PC-3 (cell line): ENCODE measurements around the gene ZNF668. TPM values are rescaled to one million over a fixed set of nuclear protein-coding genes. Genes with fewer than 3 reads are reported as not detected.
A peak's percentile ranks its signal among the peaks of the same experiment; 100 is the strongest.

Experiments used
- ATAC-seq: fragments of 200-7000 bp; cut with Tn5 transposase; 2 replicates; pipeline ENCODE4 v1.9.1; 2020; ENCODE audit warnings: mild to moderate bottlenecking, moderate library complexity
- Bru-seq: library from RNA; stranded (reverse); fragments of 400-500 nt; gene quantifications from one replicate; lab custom pipeline; 2021; lab: Mats Ljungman, UMichigan
- BruChase-seq, 2 experiments: library from RNA; stranded (reverse); fragments of 400-500 nt; gene quantifications; one replicate each; lab custom pipeline; 2021; lab: Mats Ljungman, UMichigan
- BruUV-seq: library from RNA; stranded (reverse); fragments of 400-500 nt; replicated peaks from 2 replicates; lab custom pipeline; 2021; lab: Mats Ljungman, UMichigan
- CTCF ChIA-PET: fragments of 300-600 bp; sonication (Branson Sonifier 250); formaldehyde crosslinking; loops from one replicate; lab custom pipeline; 2022; ENCODE audit warnings: antibody characterized with exemption; lab: Charles Lee
- POLR2A ChIA-PET: fragments of 300-600 bp; sonication (Branson Sonifier 250); formaldehyde crosslinking; loops from one replicate; lab custom pipeline; 2022; ENCODE audit warnings: antibody characterized with exemption; ENCODE audit not compliant: unreplicated experiment; lab: Charles Lee
- DNase-seq: peaks from one replicate; pipeline ENCODE4 v3.0.0-alpha.2; 2015
- H2AFZ ChIP-seq: fragments of 300-600 bp; sonication (generic); 2 replicates; pipeline ENCODE4 v1.6.0; 2016; ENCODE audit warnings: antibody characterized with exemption, low read length
- H3F3A ChIP-seq: fragments of 300-600 bp; sonication (generic); one replicate; pipeline ENCODE4 v1.6.0; 2017; ENCODE audit warnings: antibody characterized with exemption, low read length, control low read depth, mild to moderate bottlenecking; ENCODE audit not compliant: unreplicated experiment
- H3K27ac ChIP-seq: fragments of 300-600 bp; sonication (generic); 2 replicates; pipeline ENCODE4 v1.5.1; 2016; ENCODE audit warnings: mild to moderate bottlenecking, low read length
- H3K27me3 ChIP-seq: fragments of 300-600 bp; sonication (generic); 2 replicates; pipeline ENCODE4 v1.6.1; 2016; ENCODE audit warnings: low read length, mixed read lengths
- H3K36me3 ChIP-seq: fragments of 300-600 bp; sonication (generic); 2 replicates; pipeline ENCODE4 v1.6.1; 2016; ENCODE audit warnings: low read depth, mixed run types, low read length, mixed read lengths
- H3K4me1 ChIP-seq: fragments of 300-600 bp; sonication (generic); 2 replicates; pipeline ENCODE4 v1.5.1; 2016; ENCODE audit warnings: low read length; ENCODE audit not compliant: insufficient read depth
- H3K4me2 ChIP-seq: fragments of 300-600 bp; sonication (generic); 2 replicates; pipeline ENCODE4 v1.6.0; 2016; ENCODE audit warnings: low read length
- H3K4me3 ChIP-seq: fragments of 300-600 bp; sonication (generic); 2 replicates; pipeline ENCODE4 v1.5.1; 2016; ENCODE audit warnings: mild to moderate bottlenecking, low read length, mixed read lengths
- H3K79me2 ChIP-seq: fragments of 300-600 bp; sonication (generic); 2 replicates; pipeline ENCODE4 v1.6.1; 2017; ENCODE audit warnings: low read length, mixed read lengths
- H3K9ac ChIP-seq: fragments of 300-600 bp; sonication (generic); 2 replicates; pipeline ENCODE4 v1.6.0; 2016; ENCODE audit warnings: mild to moderate bottlenecking, low read length
- H3K9me2 ChIP-seq: fragments of 300-600 bp; sonication (generic); replicated peaks from 2 replicates; pipeline ENCODE4 v1.6.1; 2016; ENCODE audit warnings: mixed run types, low read length, mixed read lengths
- H3K9me3 ChIP-seq: fragments of 300-600 bp; sonication (generic); 2 replicates; pipeline ENCODE4 v1.6.1; 2016; ENCODE audit warnings: low read length, mixed read lengths
- H4K20me1 ChIP-seq: fragments of 300-600 bp; sonication (generic); 2 replicates; pipeline ENCODE4 v1.6.1; 2016; ENCODE audit warnings: low read length, mixed read lengths
- EZH2 ChIP-seq: fragments of 300-600 bp; sonication (generic); IDR thresholded peaks from one replicate; pipeline ENCODE4 v1.6.1; 2017; ENCODE audit warnings: antibody characterized with exemption, mild to moderate bottlenecking, low read length; ENCODE audit not compliant: unreplicated experiment
- EZH2phosphoT487 ChIP-seq: fragments of 300-600 bp; sonication (generic); IDR thresholded peaks from 2 replicates; pipeline ENCODE4 v1.6.1; 2018; ENCODE audit warnings: mild to moderate bottlenecking, antibody characterized with exemption, low read length, borderline replicate concordance
- intact Hi-C: fragments of 100-400 bp; cut with micrococcal nuclease; formaldehyde crosslinking; loops from 2 replicates; pipeline ENCODE4 v1.9.0; 2023
- long read RNA-seq: library from polyadenylated mRNA; unstranded; transcript quantifications from one replicate; pipeline ENCODE4 v2.0.0, GENCODE V29; 2021; ENCODE audit not compliant: unreplicated experiment
- total RNA-seq: library from RNA; depleted of rRNA; stranded (reverse); fragments of >200 nt; gene quantifications from 2 replicates; pipeline ENCODE4 v1.2.3, GENCODE V29; 2014; rRNA removed
- TF ChIP-seq, protein P1 (sequence below): fragments of 300-600 bp; sonication (generic); conservative IDR thresholded peaks from 2 replicates; pipeline ENCODE4 v1.5.1; 2017; ENCODE audit warnings: antibody characterized with exemption, low read depth, mild to moderate bottlenecking, low read length

Gene ZNF668
- 15.6 and 19.2 TPM in 2 replicates for total RNA-seq
- Bru-seq, nascent RNA, result percentile 64 among the genes with signal in this experiment
- percentile 80 among the genes with signal in this experiment for BruChase-seq, experiment 1, labeled RNA remaining after a 6-hour chase
- percentile 72 among the genes with signal in this experiment for BruChase-seq, experiment 2, labeled RNA remaining after a 2-hour chase
- long read RNA-seq, transcript ZNF668-201 (3 exons, 2,762 nt), result major isoform, 24 of 45 reads
- long read RNA-seq, partial matches to known transcripts, result 18 of 45 reads
- long read RNA-seq, other reads (novel, unspliced or antisense), result 2 of 45 reads

DNA sequence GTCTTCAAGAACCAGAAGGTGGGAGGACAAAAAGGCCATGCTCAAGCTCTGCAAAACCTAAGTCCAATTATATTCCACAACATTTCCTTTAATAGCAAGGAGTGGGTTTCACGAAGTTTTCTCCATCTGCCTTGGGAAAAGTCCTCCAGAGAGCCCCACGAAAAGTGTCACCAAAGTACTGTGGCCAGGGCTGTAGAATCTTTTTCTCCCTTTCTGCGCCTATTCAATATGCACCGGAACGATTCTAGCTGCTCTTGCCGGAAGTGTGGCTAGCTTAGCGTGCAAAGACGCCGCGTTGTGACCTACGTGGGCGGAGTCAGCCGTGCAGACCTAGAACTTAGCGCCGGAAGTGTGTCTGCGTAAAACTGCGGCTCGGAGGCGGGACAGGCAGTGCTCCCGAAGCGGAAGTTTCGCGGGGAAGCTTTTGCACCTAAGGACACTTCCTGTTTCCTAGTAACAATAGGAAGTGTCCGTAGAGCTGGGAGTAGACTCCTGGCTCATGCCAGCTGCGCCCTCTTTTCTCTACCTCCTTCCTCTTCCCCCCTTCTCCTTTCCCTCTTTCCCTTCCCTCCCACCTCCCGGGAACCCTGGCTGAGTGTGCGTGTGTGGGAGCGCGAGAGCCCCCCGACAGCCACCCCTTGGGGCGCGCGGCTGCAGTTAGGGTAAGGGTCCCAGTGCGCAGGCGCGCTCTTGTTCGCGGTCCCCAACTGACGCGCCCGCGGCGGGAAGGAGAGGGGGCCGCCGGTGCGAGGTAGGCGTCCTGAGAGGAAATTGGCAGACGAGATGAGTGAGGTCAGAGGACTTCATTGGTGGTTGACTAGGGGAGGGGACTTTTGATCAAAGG is at the start of gene ZNF668, which contains the start of gene ZNF646:
Gene ZNF668, minus strand, starts transcription at position 271 of the 844 bp plus-strand sequence. CDS start 9,781 bp downstream, outside the sequence.
Gene ZNF646, plus strand, starts transcription at position 453 of the 844 bp plus-strand sequence. CDS start 1,903 bp downstream, outside the sequence.
- Histone ChIP-seq H3F3A (no peaks in the 10 kb centered on the region), H3K9ac (peak within 1 kb of the TSS; percentile 96), H3K36me3 (peaks cover 10% of the 10 kb centered on the region), H3K27me3 (no peaks in the 10 kb centered on the region), H2AFZ (peak within 1 kb of the TSS; percentile 97), H4K20me1 (no peaks in the 10 kb centered on the region), H3K79me2 (peaks cover 65% of the 10 kb centered on the region), H3K4me1 (peaks cover 15% of the 10 kb centered on the region; the same call in 1 of the 2 replicates), H3K4me3 (peak within 1 kb of the TSS; percentile 81), H3K9me2 (no peaks in the 10 kb centered on the region), H3K9me3 (no peaks in the 10 kb centered on the region), H3K4me2 (peak within 1 kb of the TSS; percentile 99), H3K27ac (peak within 1 kb of the TSS; percentile 76)
- ATAC-seq, result peak; percentile 90
- peak; percentile 97 for DNase-seq
- ChIA-PET POLR2A (no interaction called here), CTCF (interaction anchor here (0.5 to 1.6 kb wide), 2 partner anchors 89 to 106 kb away, joined by 4 to 5 read pairs; partner anchors contain the start of gene HSD3B7)
- BruUV-seq, result TSS peak; percentile 75
- no peak for TF ChIP-seq EZH2
- TF ChIP-seq EZH2phosphoT487, result no peak
- TF ChIP-seq, protein P1, sequence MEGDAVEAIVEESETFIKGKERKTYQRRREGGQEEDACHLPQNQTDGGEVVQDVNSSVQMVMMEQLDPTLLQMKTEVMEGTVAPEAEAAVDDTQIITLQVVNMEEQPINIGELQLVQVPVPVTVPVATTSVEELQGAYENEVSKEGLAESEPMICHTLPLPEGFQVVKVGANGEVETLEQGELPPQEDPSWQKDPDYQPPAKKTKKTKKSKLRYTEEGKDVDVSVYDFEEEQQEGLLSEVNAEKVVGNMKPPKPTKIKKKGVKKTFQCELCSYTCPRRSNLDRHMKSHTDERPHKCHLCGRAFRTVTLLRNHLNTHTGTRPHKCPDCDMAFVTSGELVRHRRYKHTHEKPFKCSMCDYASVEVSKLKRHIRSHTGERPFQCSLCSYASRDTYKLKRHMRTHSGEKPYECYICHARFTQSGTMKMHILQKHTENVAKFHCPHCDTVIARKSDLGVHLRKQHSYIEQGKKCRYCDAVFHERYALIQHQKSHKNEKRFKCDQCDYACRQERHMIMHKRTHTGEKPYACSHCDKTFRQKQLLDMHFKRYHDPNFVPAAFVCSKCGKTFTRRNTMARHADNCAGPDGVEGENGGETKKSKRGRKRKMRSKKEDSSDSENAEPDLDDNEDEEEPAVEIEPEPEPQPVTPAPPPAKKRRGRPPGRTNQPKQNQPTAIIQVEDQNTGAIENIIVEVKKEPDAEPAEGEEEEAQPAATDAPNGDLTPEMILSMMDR, result no peak
- intact Hi-C loops, result loop anchor here (1.0 to 5.0 kb wide), 5 partner anchors 20 to 383 kb away; partner anchors contain the start of genes ARMC5, HSD3B7, STX4 and VKORC1

DNA sequence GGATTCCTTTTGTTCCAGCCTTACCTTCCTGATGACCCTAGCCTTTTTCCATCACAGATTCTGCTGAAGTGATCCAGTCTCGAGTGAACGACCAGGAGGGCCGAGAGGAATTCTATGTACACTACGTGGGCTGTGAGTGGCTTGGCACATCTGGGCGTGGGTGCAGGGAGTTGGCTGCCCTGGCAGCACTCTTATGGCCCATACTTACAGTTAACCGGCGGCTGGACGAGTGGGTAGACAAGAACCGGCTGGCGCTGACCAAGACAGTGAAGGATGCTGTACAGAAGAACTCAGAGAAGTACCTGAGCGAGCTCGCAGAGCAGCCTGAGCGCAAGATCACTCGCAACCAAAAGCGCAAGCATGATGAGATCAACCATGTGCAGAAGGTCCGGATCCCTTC is 46.1 kb upstream of the ZNF668 start:
- Histone ChIP-seq H3F3A (no peaks in the 10 kb centered on the region), H3K27ac (no peak overlapping the region), H3K9me2 (no peaks in the 10 kb centered on the region), H3K9me3 (no peaks in the 10 kb centered on the region), H3K4me3 (no peak overlapping the region), H2AFZ (no peak overlapping the region), H4K20me1 (no peaks in the 10 kb centered on the region; the same call in 1 of the 2 replicates), H3K79me2 (peaks cover 22% of the 10 kb centered on the region), H3K27me3 (no peaks in the 10 kb centered on the region), H3K9ac (no peak overlapping the region), H3K4me2 (no peak overlapping the region), H3K4me1 (peaks cover 9% of the 10 kb centered on the region; the same call in 1 of the 2 replicates), H3K36me3 (peaks cover 7% of the 10 kb centered on the region)
- intact Hi-C loops, result no loop called here
- ChIA-PET CTCF (no interaction called here), POLR2A (no interaction called here)
- no peak for ATAC-seq
- no TSS peak for BruUV-seq
- DNase-seq, result no peak
- TF ChIP-seq EZH2phosphoT487, result no peak
- TF ChIP-seq, protein P1, result no peak
